Measurements from ENCODE around the gene NPAS3.

- no peak for TF ChIP-seq POLR2AphosphoS5 (IDR thresholded peaks at IDR 0.05)
- TF ChIP-seq CTCF (IDR thresholded peaks at IDR 0.05) = no peak
Measured at GRCh38 chr14:33809396-33809981, 870.8 kb downstream of the NPAS3 start.
